ENCODE results near the gene PCYOX1L.
A peak's percentile ranks its signal among the peaks of the same experiment; 100 is the strongest.

The PCYOX1L gene

DNA sequence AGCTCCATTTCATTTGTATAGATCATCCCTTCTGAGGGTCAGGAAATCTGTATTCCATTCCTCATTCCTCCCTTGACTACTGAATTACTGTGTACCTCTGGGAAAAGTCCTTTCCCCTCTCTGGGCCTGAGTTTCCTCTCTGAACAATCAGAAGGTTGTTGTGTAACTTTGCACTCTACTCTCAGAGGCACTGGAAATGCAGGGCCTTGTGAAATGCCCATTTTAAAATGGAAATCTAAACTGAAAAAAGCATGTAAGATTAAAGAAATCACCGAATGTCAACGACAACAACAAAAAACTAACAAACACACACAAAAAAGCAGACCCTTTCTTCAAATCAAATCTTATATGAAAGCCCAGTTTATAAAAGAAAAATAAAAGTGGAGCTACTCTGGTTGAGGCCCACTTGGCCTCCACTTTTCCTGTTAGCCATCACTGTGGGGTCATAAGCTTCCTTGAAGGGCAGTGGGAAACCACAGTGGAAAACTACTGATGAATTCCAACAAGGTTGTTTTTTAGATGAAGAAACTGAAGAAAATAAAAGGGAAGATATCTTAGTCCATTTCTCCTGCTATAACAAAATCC lies 34.1 kb upstream of the PCYOX1L start:
- DNase-seq (ENCODE audit: low read depth) = peak; percentile 54

GRCh38 chr5:149324641-149325040 lies 33.2 kb upstream of the PCYOX1L start:
- no peak overlapping the region for H3K4me3 ChIP-seq (ENCODE audit: low read depth, low read length)
- DNase-seq (ENCODE audit: low read depth) = no peak
- no peak for TF ChIP-seq CTCF (conservative IDR thresholded peaks at IDR 0.05; ENCODE audit: low read depth, low read length)

More for the DNA sequence above, 34.1 kb upstream of the PCYOX1L start:
- TF ChIP-seq CTCF (conservative IDR thresholded peaks at IDR 0.05; ENCODE audit: low read depth, low read length) = no peak
- H3K4me3 ChIP-seq (ENCODE audit: low read depth, low read length) = no peak overlapping the region

DNA sequence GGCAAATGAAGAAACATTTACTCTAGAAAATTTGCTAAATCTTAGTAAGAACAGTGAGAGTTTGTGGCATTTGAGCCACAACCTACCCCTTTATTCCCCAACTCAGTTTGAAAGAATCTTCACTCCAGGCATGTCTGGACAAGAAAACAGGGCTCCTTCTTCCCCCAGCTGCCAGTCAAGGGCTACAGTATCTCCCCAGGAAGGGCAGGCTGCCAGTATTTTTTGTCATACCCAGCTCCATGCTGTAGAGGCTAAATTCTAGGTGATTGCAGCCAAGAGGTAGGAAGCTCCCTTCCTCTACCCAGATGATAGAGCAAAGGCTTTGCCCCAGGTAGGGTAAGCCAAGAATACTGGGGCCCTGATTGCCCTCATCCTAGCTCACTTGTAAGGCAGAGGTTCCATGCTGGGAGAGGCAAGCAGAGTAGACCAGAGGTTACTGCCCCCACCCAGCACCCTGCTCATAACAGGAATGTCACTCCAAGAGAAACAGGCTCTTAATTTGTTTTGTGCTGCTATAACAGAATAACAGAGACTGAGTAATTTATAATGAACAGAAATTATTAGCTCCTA lies 32.6 kb upstream of the PCYOX1L start:
- DNase-seq (ENCODE audit: low read depth) = peak; percentile 37
- no peak for TF ChIP-seq CTCF (conservative IDR thresholded peaks at IDR 0.05; ENCODE audit: low read depth, low read length)
- no peak overlapping the region for H3K4me3 ChIP-seq (ENCODE audit: low read depth, low read length)

DNA sequence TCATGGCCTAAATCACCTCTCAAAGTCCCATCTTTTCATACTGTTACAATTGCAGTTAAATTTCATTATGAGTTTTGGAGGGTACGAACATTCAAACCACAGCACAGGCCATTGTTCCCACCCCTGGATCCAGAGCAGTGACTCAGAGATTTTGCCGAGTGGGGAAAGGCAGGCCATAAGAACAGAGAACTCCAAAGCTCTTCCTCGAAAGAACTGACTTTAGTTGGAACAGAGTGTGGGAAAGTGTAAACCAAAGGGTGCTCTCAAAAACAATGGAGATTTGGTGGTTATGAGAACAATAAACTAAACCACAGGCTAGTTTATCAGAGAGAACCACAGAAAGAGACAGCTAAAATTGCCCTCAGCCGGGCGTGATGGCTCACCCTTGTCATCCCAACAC lies 32.0 kb upstream of the PCYOX1L start:
- no peak overlapping the region for H3K4me3 ChIP-seq (ENCODE audit: low read depth, low read length)
- DNase-seq (ENCODE audit: low read depth) = no peak
- no peak for TF ChIP-seq CTCF (conservative IDR thresholded peaks at IDR 0.05; ENCODE audit: low read depth, low read length)

- DNase-seq (ENCODE audit: low read depth) = no peak
- TF ChIP-seq CTCF (conservative IDR thresholded peaks at IDR 0.05; ENCODE audit: low read depth, low read length) = no peak
- no peak overlapping the region for H3K4me3 ChIP-seq (ENCODE audit: low read depth, low read length)
Measured at GRCh38 chr5:149326611-149327010, 31.2 kb upstream of the PCYOX1L start.

GRCh38 chr5:149328177-149328576 lies 29.7 kb upstream of the PCYOX1L start:
- no peak for DNase-seq (ENCODE audit: low read depth)
- no peak overlapping the region for H3K4me3 ChIP-seq (ENCODE audit: low read depth, low read length)
- no peak for TF ChIP-seq CTCF (conservative IDR thresholded peaks at IDR 0.05; ENCODE audit: low read depth, low read length)

Measured in choroid plexus epithelial cell (primary cell).